ENCODE measurements around the gene TNFRSF17. TPM values are rescaled to one million over a fixed set of nuclear protein-coding genes. Genes with fewer than 3 reads are reported as not detected.

Gene TNFRSF17
- total and polyA plus RNA-seq, 9 of the 15 experiments (the other 6 are each of a cell fraction or from before 2014, with no cell fraction given) = not detected

GRCh38 chr16:11915644-11916523, 49.1 kb upstream of the TNFRSF17 start, which contains the start of gene GSPT1 (continued):
- TF ChIP-seq HMG20B (CRISPR knock-in tag; IDR thresholded peaks at IDR 0.05) (no peak), NCOA4 (IDR thresholded peaks at IDR 0.05; ENCODE audit: partially characterized antibody) (no peak), SFPQ (IDR thresholded peaks at IDR 0.05; ENCODE audit: low read depth, low read length) (no peak), HNRNPH1 (optimal IDR thresholded peaks at IDR 0.05; ENCODE audit: low read depth, low read length) (no peak), ZNF239 (CRISPR knock-in tag; IDR thresholded peaks at IDR 0.05) (peak; percentile 56; the same call in 1 of the 2 replicates), ZHX1 (conservative IDR thresholded peaks at IDR 0.05; ENCODE audit: low read length) (no peak; the same call in 1 of the 2 replicates), TAF1 (IDR thresholded peaks at IDR 0.05; ENCODE audit: control insufficient read depth, extremely low read depth, insufficient read depth, low read length, severe bottlenecking) (peak; percentile 56), ETS2 (tag; IDR thresholded peaks at IDR 0.05; ENCODE audit: borderline replicate concordance, poor library complexity, severe bottlenecking) (no peak), ZNF766 (CRISPR knock-in tag; conservative IDR thresholded peaks at IDR 0.05) (peak; percentile 98), REST (IDR thresholded peaks at IDR 0.05; ENCODE audit: borderline replicate concordance) (no peak), REST (CRISPR knock-in tag; IDR thresholded peaks at IDR 0.05; ENCODE audit: low read depth) (0 out of 2 replicates have a peak, but pooled peaks have one; percentile 26), NCOA1 (IDR thresholded peaks at IDR 0.05; ENCODE audit: low read depth) (peak; percentile 49; the same call in 1 of the 2 replicates), KDM4B (IDR thresholded peaks at IDR 0.05; ENCODE audit: borderline replicate concordance in 2 of 2, low read depth in 1 of 2) (peak in 1 of 2 experiments; percentile 85; a peak in 1 of 4 replicates)

Data from K562 (cell line).